ENCODE data around the gene BEND5.
A peak's percentile ranks its signal among the peaks of the same experiment; 100 is the strongest.

The BEND5 gene

DNA sequence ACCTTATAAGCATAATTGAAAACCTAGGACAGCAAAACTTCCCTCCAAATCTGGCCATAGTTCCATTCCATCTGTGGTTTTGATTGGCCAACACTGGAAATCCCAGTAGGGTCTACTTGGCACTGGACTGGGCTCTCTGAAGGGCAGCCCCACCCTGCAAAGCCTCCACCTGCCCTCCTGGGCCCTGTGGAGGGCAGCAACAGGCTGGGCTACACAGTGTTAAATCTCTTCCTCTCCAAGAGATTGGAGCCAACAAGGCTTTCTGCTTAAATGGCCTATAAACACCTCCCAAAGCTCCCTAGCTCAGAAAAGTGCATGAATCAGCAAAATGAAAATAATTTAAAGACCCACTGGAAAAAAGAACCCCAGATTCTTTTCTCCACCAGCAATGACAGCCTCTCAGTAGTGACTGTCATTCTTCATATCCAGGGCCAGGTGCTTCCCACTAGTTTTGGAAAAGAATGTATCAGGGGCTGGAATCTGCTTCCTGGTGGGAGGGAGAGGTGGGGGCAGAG lies 58.5 kb downstream of the BEND5 start:
- DNase-seq: no peak

DNA sequence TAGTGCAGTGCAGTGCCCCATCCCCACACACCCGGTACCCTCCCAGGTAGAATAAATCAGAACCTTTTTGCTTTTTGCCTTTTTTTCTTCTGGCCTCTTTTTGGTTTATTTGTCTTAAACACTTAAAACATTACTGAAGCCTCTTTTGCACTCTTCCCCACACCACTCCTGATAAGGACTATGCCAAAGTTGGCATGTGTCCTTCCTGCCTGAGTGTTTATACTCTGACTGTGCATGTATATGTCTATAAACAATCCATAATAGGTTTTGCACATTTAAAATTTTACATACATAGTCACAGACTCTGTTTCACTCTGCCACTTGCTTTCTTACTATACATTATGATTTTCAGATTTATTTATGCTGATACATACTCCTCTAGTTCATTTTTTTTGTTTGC lies 59.6 kb downstream of the BEND5 start:
- no peak for DNase-seq

DNA sequence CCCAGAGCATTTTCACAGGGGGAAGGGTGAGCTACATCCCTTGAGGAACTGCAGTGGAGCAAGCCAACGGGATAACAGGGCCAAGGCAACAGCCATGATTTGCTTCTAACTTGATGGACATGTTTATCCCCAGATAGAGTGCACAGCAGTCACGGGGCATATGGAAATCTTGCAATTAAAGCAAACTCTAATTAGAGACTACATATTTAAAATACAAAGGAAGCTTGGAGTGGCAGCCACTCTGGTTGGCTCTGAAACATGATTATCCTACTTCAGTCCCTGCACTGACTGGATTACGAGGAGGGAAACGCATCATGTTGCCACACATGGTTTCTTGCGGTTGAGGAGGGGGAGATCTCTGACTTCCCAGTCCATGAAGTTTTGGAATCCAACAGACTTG lies 60.8 kb downstream of the BEND5 start:
- DNase-seq: peak in 1 of 3 experiments; percentile 23

DNA sequence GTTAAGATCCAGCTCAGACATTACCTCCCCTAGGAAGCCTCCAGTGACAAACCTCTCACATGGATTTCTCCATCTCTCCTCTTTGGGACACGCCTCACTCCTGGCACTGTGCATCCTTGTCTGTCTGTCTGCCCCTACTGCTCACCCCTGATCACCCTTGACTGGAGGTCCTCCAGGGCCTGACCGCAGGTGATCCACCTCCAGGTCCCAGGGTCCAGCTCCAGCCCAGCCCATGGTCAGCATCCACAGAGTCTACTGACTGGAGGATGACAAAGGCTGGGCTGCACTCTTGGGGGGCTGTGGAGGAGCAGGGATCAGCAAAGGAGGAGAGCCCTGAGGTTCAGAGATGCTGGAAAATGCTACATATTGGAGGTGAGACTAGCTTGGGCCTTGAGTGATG lies 65.8 kb downstream of the BEND5 start:
- DNase-seq: no peak

DNA sequence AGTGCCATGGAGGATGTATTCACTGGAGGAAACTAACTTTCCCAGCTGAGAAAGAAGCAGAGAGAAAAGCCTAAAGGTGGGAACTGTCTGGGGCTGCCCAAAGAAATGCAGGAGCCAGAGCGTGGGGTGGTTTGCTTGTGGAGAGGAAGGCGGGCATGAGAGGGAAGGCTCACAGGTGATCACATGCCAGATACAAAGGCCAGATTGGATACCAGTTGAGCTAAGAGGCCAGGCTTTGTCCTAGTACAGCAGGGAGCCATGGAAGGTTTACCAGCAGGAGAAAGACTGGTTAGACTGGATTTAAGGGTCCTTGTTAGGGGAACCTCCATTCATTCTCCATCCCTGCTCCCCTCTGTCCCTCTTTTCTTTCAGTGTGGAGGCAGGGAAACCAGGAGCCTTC lies 66.4 kb downstream of the BEND5 start:
- peak in 1 of 3 experiments; percentile 35 for DNase-seq

DNA sequence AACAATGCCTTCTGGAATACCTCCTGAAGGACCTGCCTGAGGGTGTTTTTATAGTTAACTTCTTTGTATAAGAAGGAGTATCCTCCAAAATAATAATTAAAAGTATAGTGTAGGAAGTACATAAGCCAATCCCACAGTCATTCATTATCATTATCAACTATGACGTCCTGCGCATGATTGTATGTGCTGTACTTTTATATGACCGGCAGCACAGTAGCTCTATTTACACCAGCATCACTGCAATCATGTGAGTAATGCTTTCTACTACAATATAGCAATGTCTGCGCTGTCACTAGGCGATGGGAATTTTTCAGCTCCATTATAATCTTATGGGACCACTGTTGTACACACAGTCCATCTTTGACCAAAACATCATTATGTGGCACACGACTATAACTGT lies 72.0 kb downstream of the BEND5 start:
- peak in 1 of 3 experiments; percentile 14 for DNase-seq

DNA sequence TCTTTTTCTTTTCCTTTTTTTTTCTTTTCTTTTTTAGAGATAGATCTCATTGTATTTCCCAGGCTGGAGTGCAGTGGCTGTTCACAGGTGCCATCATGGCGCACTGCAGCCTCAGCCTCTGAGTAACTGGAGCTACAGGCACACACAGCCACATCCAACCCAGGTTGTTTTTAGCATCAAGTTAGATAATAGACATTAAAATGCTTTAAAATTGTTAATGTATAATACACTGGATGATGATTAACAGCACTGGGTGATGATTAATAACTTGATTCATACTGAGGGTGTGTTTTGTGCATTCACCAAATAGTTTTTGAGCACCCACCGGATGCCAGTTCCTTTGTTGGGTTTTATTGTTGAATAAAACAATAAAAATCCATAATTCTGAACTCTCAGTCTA lies 75.2 kb downstream of the BEND5 start:
- DNase-seq: no peak

DNA sequence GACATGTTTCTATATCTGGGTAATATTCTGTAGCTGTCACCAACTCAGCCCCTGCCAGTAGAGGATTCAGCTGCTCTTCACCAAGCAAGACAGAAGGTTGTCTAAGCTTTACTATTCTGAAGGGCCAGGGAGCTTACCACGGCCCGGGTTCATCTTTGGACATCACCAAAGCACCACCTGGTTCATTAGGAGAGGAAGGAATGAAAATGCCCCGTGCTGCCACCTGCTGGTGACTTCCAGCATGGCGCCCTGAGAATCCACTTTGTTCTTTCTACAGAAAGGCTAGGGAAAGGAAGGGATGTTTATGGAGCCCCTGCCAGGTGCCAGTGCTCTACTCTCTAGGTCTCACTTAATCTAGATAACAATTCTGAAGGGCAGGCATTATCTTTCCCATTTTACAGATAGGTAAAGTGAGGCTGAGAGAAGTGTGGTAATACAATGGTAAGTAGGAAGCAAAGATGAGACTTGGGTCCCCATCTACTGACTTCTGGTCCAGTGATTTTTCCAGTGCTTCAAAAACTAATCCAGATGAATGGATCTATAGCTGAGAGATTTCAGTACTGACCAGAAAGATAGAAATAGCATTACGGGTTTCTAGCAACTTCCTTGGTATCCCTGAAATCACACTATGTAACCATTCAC lies 79.5 kb downstream of the BEND5 start:
- peak; percentile 59 to 81 (median 70) for DNase-seq

DNA sequence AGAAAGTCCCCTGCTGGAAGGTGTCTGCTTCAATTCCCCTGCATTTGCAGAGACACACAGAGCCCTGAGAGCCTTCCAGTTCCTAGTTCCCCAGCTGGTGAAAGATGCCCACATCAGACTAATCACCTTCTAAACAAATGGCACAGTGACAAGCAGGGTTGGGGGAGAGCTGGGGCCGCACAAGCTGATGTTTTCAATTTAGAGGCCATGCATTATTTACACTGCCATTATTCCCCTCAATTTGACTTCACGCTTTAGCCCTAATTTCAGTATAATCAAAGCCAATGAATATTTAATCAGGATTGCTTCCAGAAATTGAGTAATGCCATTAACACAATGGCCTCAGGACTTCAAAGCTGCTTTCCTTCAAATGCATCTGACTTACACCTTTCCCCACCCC lies 81.5 kb downstream of the BEND5 start:
- peak in 2 of 3 experiments; percentile 79 to 96 for DNase-seq

DNA sequence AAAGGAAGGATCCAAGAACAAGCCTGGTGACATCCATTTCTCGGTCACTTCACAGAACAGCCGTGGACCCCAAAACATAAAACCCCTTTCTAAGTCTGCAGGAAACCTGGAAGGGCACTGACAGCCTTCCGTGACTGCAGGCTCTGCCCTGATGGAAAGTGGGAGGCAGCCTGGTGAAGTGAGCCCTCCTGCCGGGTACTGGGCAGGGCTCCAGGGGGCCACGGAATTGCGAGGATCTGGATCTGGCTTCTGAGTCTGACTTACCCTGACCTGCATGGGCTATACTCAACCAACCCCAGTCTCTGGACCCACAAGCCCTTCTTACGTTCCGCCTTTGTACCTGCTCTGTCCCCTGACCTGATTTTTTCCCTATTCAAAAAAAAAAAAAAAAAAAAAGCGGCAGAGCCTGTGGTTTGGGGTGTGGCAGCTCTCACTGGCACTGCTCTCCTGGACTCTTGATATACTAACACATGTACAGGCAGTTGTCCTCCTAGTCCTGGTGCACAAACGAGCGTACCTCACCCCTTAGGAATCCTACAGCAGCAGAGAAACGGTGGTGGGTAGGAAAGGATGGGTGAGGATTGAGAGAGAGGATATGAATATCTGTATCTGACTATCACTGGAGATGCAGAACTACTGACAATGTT lies 82.9 kb downstream of the BEND5 start:
- peak in 2 of 3 experiments; percentile 42 to 61 for DNase-seq

DNA sequence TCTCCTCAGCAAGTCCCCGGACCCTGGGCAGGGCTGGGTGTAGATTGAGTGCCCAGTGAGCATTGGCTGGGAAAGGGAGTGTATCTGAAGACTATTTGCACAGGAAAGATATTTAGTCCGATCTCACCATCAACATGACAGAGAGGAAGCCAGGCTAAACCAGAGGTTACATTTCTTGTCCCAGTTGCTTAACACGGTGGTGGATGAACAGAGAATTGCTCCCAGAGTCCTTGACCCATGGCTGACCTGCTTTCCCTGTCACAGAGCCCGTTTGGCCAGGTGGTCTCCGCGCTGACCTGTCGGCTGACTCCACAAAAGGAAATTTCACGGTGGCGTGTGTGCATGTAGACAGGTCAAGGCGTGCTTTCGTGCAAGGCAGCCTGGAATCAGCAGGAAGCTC lies 83.5 kb downstream of the BEND5 start:
- DNase-seq: peak in 1 of 3 experiments; percentile 28

DNA sequence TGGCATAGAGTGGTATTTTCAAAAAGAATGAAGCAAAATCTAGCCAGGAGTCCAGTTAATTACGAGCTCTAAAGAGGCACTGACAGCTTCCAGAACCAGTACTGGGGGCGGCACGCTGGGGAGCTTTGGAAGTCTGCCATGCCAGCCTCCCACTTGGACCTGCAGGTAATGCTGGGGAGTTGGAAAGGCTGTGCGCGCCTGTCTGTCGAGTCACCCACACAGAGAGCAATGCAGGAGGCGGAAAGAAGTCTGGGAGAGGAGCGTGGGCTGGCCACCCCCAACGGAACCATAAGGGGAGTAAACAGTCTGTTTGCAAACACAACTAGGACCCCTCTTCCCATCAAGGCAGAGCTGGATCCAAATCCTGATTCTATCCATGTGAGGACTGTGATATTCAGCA lies 84.5 kb downstream of the BEND5 start:
- DNase-seq: peak in 1 of 3 experiments; percentile 10

DNA sequence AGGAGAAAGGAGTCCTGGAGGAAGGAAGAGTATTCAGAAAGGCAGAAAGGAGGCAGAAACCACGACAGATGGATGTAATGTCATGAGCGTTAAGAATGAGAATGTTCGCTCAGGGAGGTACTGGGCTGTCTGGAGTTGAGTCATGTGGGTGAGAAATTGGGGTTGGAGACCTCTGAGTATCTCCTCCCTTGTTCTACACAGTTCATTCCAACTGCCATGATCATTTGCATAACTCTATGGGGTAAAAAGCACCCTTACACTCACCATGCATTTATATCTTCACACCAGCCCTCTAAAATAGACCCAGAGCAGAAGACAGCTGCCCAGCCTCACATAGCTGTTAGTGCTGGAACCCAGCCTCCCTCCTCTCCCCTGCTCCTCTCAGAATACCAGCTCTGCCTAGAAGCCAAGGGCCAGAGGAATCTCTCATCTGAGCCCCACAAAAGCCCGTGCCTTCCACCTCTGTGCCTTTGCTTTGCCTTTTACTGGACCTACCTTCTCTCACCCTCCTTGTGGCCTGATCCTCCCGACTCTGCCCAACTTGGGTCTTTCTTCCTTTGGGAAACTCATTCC lies 85.2 kb downstream of the BEND5 start:
- DNase-seq: no peak

DNA sequence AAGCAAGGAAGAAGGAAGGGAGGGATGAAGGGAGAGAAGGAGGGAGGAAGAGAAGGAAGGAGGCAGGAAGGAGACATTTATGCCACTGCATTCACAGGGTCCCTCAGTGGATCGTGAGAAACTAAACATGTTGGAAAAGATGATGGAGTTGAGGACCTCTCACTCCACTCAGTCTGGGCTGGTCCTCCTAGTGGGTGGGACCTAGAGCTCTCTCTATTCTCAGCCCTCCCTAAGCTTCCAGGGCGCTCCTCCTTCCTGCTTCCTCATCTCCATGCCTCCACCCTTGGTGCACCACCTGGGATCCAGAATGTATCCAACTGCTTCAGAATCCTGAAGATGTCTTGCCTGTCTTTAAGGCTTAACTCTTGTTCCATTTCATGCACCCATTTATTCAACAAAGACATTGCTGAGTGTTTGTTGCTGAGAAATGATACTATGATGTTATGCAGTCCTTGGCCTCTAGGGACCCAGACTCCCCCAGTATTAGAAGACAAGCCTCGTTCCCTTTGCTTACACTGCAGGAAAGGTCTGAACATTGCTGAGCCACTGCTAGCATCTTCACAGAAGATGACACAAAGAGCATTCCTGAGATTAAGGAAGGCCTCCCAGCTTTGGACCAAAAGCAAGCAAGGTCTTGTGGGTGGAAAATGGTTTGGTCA lies 88.5 kb downstream of the BEND5 start:
- DNase-seq: peak in 2 of 3 experiments; percentile 15 to 24

DNA sequence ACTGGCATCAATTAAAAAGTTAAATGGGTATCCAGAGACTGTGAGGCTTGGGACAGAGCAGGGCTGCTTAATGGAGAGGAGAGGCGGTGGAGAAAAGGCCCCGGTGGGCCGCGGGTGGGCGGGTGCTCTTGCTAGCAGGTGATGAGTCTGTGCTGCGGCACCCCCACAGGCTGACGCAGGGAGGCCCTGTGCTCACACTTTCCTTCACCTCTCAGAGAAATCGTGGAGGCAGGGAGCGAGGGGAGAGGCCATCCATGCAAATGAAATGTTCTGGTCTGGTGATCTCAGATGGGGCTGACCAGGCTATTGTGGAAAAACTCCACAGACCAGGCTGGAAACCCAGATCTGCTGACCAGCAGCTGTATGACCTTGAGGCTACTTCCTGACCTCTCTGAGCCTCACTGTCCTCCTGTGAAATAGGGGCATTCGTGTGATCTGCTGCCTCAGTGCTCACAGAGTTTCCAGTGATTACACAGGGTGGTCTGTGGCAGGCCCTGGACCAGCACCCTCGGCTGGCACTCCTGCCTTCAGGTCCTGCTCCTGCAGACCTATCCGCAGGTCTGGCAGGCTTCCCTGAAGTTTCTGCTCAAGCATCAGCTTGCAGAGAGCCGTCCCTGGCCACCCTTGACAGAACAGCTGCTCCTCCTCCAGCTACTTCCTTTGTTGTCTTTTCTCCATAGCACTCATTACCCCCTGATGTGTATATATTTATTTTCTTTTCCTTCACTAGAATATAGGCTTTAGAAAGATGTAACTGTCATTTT lies 89.2 kb downstream of the BEND5 start:
- DNase-seq: peak in 2 of 3 experiments; percentile 41 to 49

DNA sequence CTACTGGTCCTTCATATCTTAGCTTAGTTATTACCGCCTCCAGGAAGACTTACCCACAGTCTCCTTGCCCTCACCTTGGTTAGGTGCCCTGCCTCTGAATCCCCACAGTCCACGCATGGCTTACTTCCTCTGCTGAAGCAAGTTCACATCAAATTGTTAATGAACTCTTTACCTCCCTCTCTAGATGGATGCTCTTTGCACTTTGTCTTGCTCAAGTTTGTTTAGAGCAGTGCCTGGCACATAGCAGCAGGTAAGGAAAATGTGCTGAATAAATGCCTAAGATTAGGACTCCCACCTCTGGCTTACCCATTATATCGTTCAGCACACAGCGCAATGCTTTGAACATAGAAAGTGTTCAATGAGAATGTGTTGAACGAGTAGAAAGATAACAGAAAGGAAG lies 90.5 kb downstream of the BEND5 start:
- DNase-seq: no peak

DNA sequence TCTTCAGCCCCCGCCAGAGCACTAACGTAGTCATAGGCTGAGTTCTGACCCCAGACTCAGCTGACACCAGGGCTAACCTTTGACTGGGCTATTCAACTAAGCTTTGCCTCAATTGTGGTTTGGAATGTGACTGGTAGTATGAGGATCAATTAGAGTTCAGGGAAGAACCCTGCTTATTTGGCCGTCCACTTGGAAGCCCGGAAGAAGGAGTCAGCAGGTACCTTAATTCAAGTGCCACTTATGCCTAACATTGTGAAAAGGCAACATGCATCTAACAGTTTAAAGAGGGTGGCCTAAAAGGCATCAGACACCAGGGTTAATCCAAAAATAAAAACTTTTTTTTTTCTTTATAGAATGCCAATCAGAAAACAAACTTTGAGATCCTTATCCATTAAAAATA lies 92.3 kb downstream of the BEND5 start:
- peak in 1 of 3 experiments; percentile 16 for DNase-seq

DNA sequence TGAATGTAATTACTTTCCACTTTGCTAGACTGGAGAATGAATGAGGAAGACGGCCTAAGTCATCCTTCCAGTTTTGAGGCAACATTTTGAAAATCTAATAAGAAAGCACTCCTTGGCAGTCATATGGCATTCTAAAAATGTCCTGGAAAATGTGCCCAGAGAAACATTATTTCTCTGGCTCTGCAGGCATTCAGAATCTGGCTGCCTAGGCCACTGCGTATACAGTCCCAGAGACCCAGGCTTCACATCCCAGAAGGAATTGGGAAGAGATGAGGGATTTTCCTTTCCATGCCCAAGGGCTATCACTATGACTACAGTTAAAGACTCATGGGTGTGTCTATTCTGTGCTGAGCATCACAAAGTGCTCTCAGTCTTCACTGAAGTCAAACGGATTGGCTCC lies 92.9 kb downstream of the BEND5 start:
- DNase-seq: no peak

DNA sequence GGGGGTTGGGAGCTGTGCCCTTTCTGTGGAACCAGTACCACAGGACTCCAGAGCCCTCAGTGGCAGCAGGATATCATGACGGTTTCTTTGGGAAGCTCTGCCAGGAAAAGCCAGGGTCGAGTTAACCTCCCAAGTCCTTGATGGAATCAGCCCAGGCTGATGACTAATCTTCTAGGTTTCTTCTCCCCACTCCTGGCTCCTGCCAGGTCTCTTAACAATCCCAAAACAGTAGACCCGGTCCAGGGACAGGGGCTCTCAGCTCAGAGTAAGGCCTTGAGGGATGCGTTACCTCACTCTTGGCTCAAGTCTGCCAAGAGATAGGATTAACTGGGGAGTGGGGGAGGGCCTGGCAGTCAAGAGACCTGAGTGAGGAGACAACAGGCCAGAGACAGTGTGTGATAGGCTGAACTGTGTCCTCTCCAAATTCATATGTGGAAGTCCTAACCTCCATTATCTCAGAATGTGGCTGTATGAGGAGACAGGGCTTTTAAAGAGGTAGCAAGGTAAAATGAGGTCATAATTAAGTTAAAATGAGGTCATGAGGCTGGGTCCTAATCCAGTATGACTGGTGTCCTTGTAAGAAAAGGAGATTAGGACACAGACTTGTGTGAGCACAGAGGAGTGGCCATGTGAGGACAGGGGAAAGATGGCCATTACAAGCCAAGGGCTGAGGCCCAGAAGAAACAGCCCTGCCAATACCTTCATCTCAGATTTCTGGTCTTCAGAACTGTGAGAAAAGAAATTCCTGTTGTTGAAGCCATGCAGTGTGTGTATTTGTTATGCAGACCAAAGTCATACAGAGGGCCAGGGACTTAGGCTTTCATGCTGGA lies 95.0 kb downstream of the BEND5 start:
- no peak for DNase-seq

DNA sequence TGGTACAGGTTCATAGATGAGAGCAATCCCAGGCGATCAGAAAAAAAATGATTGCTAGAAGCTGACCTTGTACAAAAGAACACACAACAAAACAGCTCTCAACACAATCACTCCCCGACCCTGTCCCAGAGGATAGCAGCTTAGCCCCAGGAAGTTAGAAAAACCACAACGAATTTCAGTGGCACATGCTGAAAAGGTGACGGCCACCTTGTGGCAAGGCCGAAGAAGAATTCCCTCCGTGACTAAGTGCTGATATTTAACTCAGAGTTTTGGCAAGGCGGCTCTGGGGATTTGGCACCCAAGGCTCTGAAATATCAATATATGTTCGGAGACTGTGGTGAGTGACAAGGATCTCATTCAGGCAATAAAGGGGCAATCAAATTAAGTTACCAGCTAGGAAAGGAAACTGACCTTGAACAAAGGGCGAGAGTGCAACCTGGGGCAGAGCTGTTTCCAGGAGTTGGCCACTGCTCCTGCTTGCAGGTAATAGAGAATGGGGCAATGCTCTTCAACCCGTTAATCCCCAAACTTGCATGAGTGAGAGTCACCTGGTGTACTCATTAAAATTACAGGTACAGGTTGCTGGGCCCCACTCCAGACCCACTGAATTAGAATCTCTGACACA lies 96.2 kb downstream of the BEND5 start:
- DNase-seq: peak in 1 of 3 experiments; percentile 36

DNA sequence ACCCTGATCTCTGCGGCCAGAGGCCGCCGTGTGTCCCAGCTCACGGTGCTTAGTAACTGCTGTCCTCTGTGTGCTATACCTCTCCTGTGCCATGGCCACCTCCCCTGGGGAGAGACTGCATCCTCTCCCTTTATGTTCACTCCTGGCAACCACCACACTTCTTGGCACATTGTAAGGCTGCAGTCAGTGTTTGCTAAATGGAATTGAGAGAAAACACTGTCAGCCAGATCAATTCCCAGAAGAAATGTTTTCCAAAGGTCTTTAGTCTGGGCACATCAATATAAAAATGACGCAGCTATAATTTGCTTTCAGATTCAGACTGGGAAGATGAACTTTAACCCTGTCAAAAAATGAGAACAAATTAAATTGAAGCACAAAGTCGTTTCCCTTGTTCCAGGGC lies 96.8 kb downstream of the BEND5 start:
- DNase-seq: peak in 1 of 3 experiments; percentile 36

Measured in NCI-H1417 (cell line).